Activated CD4-positive, alpha-beta T cell treated with anti-CD3 and anti-CD28 coated beads, Interleukin-2, amount 10 ng/mL, durations not matched to agents 7 days and 5 days (primary cell): Measurements from ENCODE around the gene LPP. TPM values are rescaled to one million over a fixed set of nuclear protein-coding genes. Genes with fewer than 3 reads are reported as not detected.

Experiments
- CTCF ChIA-PET: fragments of 350-600 bp; sonication (Branson Sonifier 250); formaldehyde crosslinking; loops from one replicate; lab custom pipeline; 2021; ENCODE audit warnings: antibody characterized with exemption; lab: Charles Lee
- POLR2A ChIA-PET: fragments of 350-600 bp; sonication (Branson Sonifier 250); formaldehyde crosslinking; loops from one replicate; lab custom pipeline; 2021; ENCODE audit warnings: antibody characterized with exemption; lab: Charles Lee
- DNase-seq: peaks from one replicate; pipeline ENCODE4 v3.0.0-alpha.2; 2020
- H3K27ac Mint-ChIP-seq: one replicate; pipeline ENCODE4 v1.8.0; 2021; ENCODE audit warnings: mild to moderate bottlenecking, moderate library complexity, mixed read lengths
- H3K27me3 Mint-ChIP-seq: one replicate; pipeline ENCODE4 v1.8.0; 2021; ENCODE audit warnings: mixed read lengths
- H3K36me3 Mint-ChIP-seq: one replicate; pipeline ENCODE4 v1.8.0; 2021; ENCODE audit warnings: low read depth, mixed read lengths
- H3K4me1 Mint-ChIP-seq: one replicate; pipeline ENCODE4 v1.8.0; 2021; ENCODE audit warnings: mixed read lengths
- H3K4me3 Mint-ChIP-seq: one replicate; pipeline ENCODE4 v1.8.0; 2021; ENCODE audit warnings: mild to moderate bottlenecking, moderate library complexity, mixed read lengths
- H3K9me3 Mint-ChIP-seq: one replicate; pipeline ENCODE4 v1.8.0; 2021; ENCODE audit warnings: mixed read lengths
- total RNA-seq, 2 experiments: library from RNA; stranded (reverse); gene quantifications; one replicate each; pipeline ENCODE4 v1.2.3, GENCODE V29; 2021

LPP gene
- total RNA-seq, 2 experiments from 2014 or later = 63.6 to 70.3 TPM

GRCh38 chr3:188853856-188854771 lies 700.2 kb downstream of the LPP start:
- CTCF ChIA-PET = interaction anchor here (0.6 kb wide), 1 partner anchor 11 kb away, joined by 3 read pairs; no protein-coding TSS in a partner anchor
- H3K9me3 Mint-ChIP-seq = no peaks in the 10 kb centered on the region
- POLR2A ChIA-PET = interaction anchor here (0.6 kb wide), 1 partner anchor 1329 kb away, joined by 3 read pairs; no protein-coding TSS in a partner anchor
- DNase-seq = no peak
- no peak overlapping the region for H3K27ac Mint-ChIP-seq
- H3K27me3 Mint-ChIP-seq = no peaks in the 10 kb centered on the region
- H3K4me1 Mint-ChIP-seq = no peaks in the 10 kb centered on the region
- no peaks in the 10 kb centered on the region for H3K36me3 Mint-ChIP-seq
- H3K4me3 Mint-ChIP-seq = no peak overlapping the region

GRCh38 chr3:188854772-188855149 lies 700.8 kb downstream of the LPP start:
- CTCF ChIA-PET = interaction anchor here (0.6 kb wide), 1 partner anchor 11 kb away, joined by 3 read pairs; no protein-coding TSS in a partner anchor
- no peak overlapping the region for H3K27ac Mint-ChIP-seq

GRCh38 chr3:188855675-188856074 lies 701.7 kb downstream of the LPP start:
- H3K27ac Mint-ChIP-seq = no peak overlapping the region
- no peaks in the 10 kb centered on the region for H3K36me3 Mint-ChIP-seq
- CTCF ChIA-PET = no interaction called here
- POLR2A ChIA-PET = no interaction called here
- DNase-seq = no peak
- H3K4me3 Mint-ChIP-seq = no peak overlapping the region
- H3K9me3 Mint-ChIP-seq = no peaks in the 10 kb centered on the region
- H3K27me3 Mint-ChIP-seq = no peaks in the 10 kb centered on the region
- no peaks in the 10 kb centered on the region for H3K4me1 Mint-ChIP-seq

More at GRCh38 chr3:188854772-188855149, 700.8 kb downstream of the LPP start:
- POLR2A ChIA-PET = no interaction called here
- H3K4me3 Mint-ChIP-seq = no peak overlapping the region
- no peaks in the 10 kb centered on the region for H3K36me3 Mint-ChIP-seq
- no peaks in the 10 kb centered on the region for H3K4me1 Mint-ChIP-seq
- no peaks in the 10 kb centered on the region for H3K27me3 Mint-ChIP-seq
- H3K9me3 Mint-ChIP-seq = no peaks in the 10 kb centered on the region
- DNase-seq = no peak

GRCh38 chr3:188860147-188860546 lies 706.2 kb downstream of the LPP start:
- no peaks in the 10 kb centered on the region for H3K36me3 Mint-ChIP-seq
- POLR2A ChIA-PET = no interaction called here
- no peaks in the 10 kb centered on the region for H3K27me3 Mint-ChIP-seq
- no peak for DNase-seq
- H3K4me1 Mint-ChIP-seq = no peaks in the 10 kb centered on the region
- CTCF ChIA-PET = interaction anchor here (1.2 kb wide), 1 partner anchor 85 kb away, joined by 3 read pairs; no protein-coding TSS in a partner anchor
- H3K27ac Mint-ChIP-seq = no peak overlapping the region
- no peak overlapping the region for H3K4me3 Mint-ChIP-seq
- no peaks in the 10 kb centered on the region for H3K9me3 Mint-ChIP-seq

GRCh38 chr3:188861842-188862744 lies 708.1 kb downstream of the LPP start:
- no peaks in the 10 kb centered on the region for H3K9me3 Mint-ChIP-seq
- H3K4me1 Mint-ChIP-seq = no peaks in the 10 kb centered on the region
- H3K27me3 Mint-ChIP-seq = no peaks in the 10 kb centered on the region
- CTCF ChIA-PET = no interaction called here
- no peak for DNase-seq
- H3K36me3 Mint-ChIP-seq = peaks cover 9% of the 10 kb centered on the region
- H3K27ac Mint-ChIP-seq = no peak overlapping the region
- POLR2A ChIA-PET = no interaction called here
- no peak overlapping the region for H3K4me3 Mint-ChIP-seq

GRCh38 chr3:188863999-188864406 lies 710.0 kb downstream of the LPP start:
- no peak for DNase-seq
- H3K4me1 Mint-ChIP-seq = no peaks in the 10 kb centered on the region
- no peaks in the 10 kb centered on the region for H3K9me3 Mint-ChIP-seq
- no peak overlapping the region for H3K27ac Mint-ChIP-seq
- peaks cover 11% of the 10 kb centered on the region for H3K36me3 Mint-ChIP-seq
- POLR2A ChIA-PET = no interaction called here
- H3K27me3 Mint-ChIP-seq = no peaks in the 10 kb centered on the region
- H3K4me3 Mint-ChIP-seq = no peak overlapping the region
- CTCF ChIA-PET = interaction anchor here (1.2 kb wide), 1 partner anchor 46 kb away, joined by 5 read pairs; no protein-coding TSS in a partner anchor

GRCh38 chr3:188867691-188868265 lies 713.8 kb downstream of the LPP start:
- H3K4me3 Mint-ChIP-seq = no peak overlapping the region
- DNase-seq = no peak
- H3K27ac Mint-ChIP-seq = no peak overlapping the region
- POLR2A ChIA-PET = no interaction called here
- no peaks in the 10 kb centered on the region for H3K4me1 Mint-ChIP-seq
- H3K9me3 Mint-ChIP-seq = no peaks in the 10 kb centered on the region
- CTCF ChIA-PET = interaction anchor here (0.6 to 0.7 kb wide), 2 partner anchors 10 to 1247 kb away, joined by 3 read pairs; no protein-coding TSS in a partner anchor
- no peaks in the 10 kb centered on the region for H3K27me3 Mint-ChIP-seq
- peaks cover 13% of the 10 kb centered on the region for H3K36me3 Mint-ChIP-seq

GRCh38 chr3:188868803-188869202 lies 714.8 kb downstream of the LPP start:
- POLR2A ChIA-PET = no interaction called here
- H3K4me1 Mint-ChIP-seq = no peaks in the 10 kb centered on the region
- no peak for DNase-seq
- H3K9me3 Mint-ChIP-seq = no peaks in the 10 kb centered on the region
- no peak overlapping the region for H3K4me3 Mint-ChIP-seq
- CTCF ChIA-PET = no interaction called here
- H3K27me3 Mint-ChIP-seq = no peaks in the 10 kb centered on the region
- no peak overlapping the region for H3K27ac Mint-ChIP-seq
- peaks cover 19% of the 10 kb centered on the region for H3K36me3 Mint-ChIP-seq

- ChIA-PET CTCF (no interaction called here), POLR2A (no interaction called here)
- Mint-ChIP-seq H3K36me3 (peaks cover 23% of the 10 kb centered on the region), H3K27ac (no peak overlapping the region), H3K9me3 (no peaks in the 10 kb centered on the region), H3K4me3 (no peak overlapping the region), H3K27me3 (no peaks in the 10 kb centered on the region), H3K4me1 (no peaks in the 10 kb centered on the region)
- DNase-seq = no peak
These were observed 715.7 kb downstream of the LPP start for GRCh38 chr3:188869628-188870027.

GRCh38 chr3:188870431-188870830 lies 716.5 kb downstream of the LPP start:
- H3K27ac Mint-ChIP-seq = no peak overlapping the region
- H3K4me1 Mint-ChIP-seq = no peaks in the 10 kb centered on the region
- no peaks in the 10 kb centered on the region for H3K27me3 Mint-ChIP-seq
- DNase-seq = no peak
- no peak overlapping the region for H3K4me3 Mint-ChIP-seq
- peaks cover 30% of the 10 kb centered on the region for H3K36me3 Mint-ChIP-seq
- H3K9me3 Mint-ChIP-seq = no peaks in the 10 kb centered on the region
- POLR2A ChIA-PET = no interaction called here
- CTCF ChIA-PET = no interaction called here

- CTCF ChIA-PET = interaction anchor here (0.6 to 1.3 kb wide), 2 partner anchors 40 to 1135 kb away, joined by 3 read pairs; no protein-coding TSS in a partner anchor
- Mint-ChIP-seq H3K27ac (no peak overlapping the region), H3K4me1 (no peaks in the 10 kb centered on the region), H3K4me3 (no peak overlapping the region), H3K36me3 (peaks cover 29% of the 10 kb centered on the region), H3K27me3 (no peaks in the 10 kb centered on the region), H3K9me3 (no peaks in the 10 kb centered on the region)
- no peak for DNase-seq
- POLR2A ChIA-PET = interaction anchor here (0.5 kb wide), 1 partner anchor 127 kb away, joined by 8 read pairs; no protein-coding TSS in a partner anchor
These were observed 720.6 kb downstream of the LPP start for GRCh38 chr3:188874576-188874975.

- H3K4me3 Mint-ChIP-seq = no peak overlapping the region
- CTCF ChIA-PET = interaction anchor here (1.3 kb wide), 1 partner anchor 39 kb away, joined by 3 read pairs; no protein-coding TSS in a partner anchor
- POLR2A ChIA-PET = no interaction called here
- H3K4me1 Mint-ChIP-seq = no peaks in the 10 kb centered on the region
- no peaks in the 10 kb centered on the region for H3K27me3 Mint-ChIP-seq
- H3K27ac Mint-ChIP-seq = no peak overlapping the region
- H3K36me3 Mint-ChIP-seq = peaks cover 28% of the 10 kb centered on the region
- DNase-seq = no peak
- H3K9me3 Mint-ChIP-seq = no peaks in the 10 kb centered on the region
These were observed 721.5 kb downstream of the LPP start for GRCh38 chr3:188875413-188875812.
